Panc1 (cell line): ENCODE results near the gene SLC9A2.

Experiments
- POLR2AphosphoS5 ChIP-seq: IDR thresholded peaks from 2 replicates; pipeline ENCODE4 v1.6.1; 2012; ENCODE audit warnings: mild to moderate bottlenecking, low read depth, low read length, moderate library complexity
- SIN3A ChIP-seq: IDR thresholded peaks from 2 replicates; pipeline ENCODE4 v1.6.1; 2012; ENCODE audit warnings: low read depth, mild to moderate bottlenecking, low read length, moderate library complexity, borderline replicate concordance; ENCODE audit not compliant: insufficient read depth
- TF ChIP-seq, protein P1 (sequence below): fragments of 450-650 bp; IDR thresholded peaks from 2 replicates; pipeline ENCODE4 v1.5.1; 2017; ENCODE audit warnings: mild to moderate bottlenecking
- TF ChIP-seq, protein P2 (sequence below), 2 experiments: IDR thresholded peaks; 2 replicates each; pipeline ENCODE4 v1.6.1; 2011 to 2012; ENCODE audit warnings: low read depth in 2 of 2, control low read depth in 1 of 2, low read length in 1 of 2, mild to moderate bottlenecking in 1 of 2, moderate library complexity in 1 of 2; ENCODE audit not compliant: insufficient read depth in 1 of 2

GRCh38 chr2:102588213-102588939, 31.0 kb upstream of the SLC9A2 start:
- TF ChIP-seq, protein P1, sequence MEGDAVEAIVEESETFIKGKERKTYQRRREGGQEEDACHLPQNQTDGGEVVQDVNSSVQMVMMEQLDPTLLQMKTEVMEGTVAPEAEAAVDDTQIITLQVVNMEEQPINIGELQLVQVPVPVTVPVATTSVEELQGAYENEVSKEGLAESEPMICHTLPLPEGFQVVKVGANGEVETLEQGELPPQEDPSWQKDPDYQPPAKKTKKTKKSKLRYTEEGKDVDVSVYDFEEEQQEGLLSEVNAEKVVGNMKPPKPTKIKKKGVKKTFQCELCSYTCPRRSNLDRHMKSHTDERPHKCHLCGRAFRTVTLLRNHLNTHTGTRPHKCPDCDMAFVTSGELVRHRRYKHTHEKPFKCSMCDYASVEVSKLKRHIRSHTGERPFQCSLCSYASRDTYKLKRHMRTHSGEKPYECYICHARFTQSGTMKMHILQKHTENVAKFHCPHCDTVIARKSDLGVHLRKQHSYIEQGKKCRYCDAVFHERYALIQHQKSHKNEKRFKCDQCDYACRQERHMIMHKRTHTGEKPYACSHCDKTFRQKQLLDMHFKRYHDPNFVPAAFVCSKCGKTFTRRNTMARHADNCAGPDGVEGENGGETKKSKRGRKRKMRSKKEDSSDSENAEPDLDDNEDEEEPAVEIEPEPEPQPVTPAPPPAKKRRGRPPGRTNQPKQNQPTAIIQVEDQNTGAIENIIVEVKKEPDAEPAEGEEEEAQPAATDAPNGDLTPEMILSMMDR, result no peak
- TF ChIP-seq POLR2AphosphoS5 (no peak), SIN3A (no peak)
- TF ChIP-seq, protein P2, sequence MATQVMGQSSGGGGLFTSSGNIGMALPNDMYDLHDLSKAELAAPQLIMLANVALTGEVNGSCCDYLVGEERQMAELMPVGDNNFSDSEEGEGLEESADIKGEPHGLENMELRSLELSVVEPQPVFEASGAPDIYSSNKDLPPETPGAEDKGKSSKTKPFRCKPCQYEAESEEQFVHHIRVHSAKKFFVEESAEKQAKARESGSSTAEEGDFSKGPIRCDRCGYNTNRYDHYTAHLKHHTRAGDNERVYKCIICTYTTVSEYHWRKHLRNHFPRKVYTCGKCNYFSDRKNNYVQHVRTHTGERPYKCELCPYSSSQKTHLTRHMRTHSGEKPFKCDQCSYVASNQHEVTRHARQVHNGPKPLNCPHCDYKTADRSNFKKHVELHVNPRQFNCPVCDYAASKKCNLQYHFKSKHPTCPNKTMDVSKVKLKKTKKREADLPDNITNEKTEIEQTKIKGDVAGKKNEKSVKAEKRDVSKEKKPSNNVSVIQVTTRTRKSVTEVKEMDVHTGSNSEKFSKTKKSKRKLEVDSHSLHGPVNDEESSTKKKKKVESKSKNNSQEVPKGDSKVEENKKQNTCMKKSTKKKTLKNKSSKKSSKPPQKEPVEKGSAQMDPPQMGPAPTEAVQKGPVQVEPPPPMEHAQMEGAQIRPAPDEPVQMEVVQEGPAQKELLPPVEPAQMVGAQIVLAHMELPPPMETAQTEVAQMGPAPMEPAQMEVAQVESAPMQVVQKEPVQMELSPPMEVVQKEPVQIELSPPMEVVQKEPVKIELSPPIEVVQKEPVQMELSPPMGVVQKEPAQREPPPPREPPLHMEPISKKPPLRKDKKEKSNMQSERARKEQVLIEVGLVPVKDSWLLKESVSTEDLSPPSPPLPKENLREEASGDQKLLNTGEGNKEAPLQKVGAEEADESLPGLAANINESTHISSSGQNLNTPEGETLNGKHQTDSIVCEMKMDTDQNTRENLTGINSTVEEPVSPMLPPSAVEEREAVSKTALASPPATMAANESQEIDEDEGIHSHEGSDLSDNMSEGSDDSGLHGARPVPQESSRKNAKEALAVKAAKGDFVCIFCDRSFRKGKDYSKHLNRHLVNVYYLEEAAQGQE (IDR thresholded peaks at IDR 0.05; ENCODE audit: insufficient read depth in 1 of 2, low read depth in 2 of 2, low read length in 1 of 2), result no peak
